ENCODE data around the gene MAP3K9.
"Not testable (repeated sequence)": the region's sequence is repeated elsewhere in the genome, so short reads cannot be mapped to it uniquely, and the experiment has no call there.

DNA sequence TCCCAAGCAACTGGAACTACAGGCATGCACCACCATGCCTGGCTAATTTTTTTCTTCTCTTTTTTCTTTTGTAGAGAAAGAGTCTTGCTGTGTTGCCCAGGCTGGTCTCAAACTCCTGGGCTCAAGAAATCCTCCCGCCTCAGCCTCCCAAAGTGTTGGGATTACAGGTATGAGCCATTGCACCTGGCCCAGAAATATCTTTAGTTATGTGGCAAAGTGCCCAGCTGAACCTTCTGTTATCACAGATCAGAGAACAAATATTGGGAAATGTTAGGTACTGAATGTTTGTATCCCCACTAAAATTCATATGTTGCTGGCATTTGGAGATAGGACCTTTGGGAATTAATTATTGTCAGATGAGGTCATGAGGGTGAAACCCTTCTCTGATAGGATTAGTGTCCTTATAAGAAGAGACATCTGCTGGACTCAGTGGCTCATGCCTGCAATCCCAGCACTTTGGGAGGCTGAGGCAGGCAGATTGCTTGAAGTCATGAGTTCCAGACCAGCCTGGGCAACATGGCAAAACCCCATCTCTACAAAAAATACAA, 105.6 kb downstream of the MAP3K9 start:
- TF ChIP-seq, protein P1, sequence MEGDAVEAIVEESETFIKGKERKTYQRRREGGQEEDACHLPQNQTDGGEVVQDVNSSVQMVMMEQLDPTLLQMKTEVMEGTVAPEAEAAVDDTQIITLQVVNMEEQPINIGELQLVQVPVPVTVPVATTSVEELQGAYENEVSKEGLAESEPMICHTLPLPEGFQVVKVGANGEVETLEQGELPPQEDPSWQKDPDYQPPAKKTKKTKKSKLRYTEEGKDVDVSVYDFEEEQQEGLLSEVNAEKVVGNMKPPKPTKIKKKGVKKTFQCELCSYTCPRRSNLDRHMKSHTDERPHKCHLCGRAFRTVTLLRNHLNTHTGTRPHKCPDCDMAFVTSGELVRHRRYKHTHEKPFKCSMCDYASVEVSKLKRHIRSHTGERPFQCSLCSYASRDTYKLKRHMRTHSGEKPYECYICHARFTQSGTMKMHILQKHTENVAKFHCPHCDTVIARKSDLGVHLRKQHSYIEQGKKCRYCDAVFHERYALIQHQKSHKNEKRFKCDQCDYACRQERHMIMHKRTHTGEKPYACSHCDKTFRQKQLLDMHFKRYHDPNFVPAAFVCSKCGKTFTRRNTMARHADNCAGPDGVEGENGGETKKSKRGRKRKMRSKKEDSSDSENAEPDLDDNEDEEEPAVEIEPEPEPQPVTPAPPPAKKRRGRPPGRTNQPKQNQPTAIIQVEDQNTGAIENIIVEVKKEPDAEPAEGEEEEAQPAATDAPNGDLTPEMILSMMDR (IDR thresholded peaks at IDR 0.05), result not testable (repeated sequence)
- not testable (repeated sequence) for TF ChIP-seq POLR2AphosphoS5, EP300, POLR2A (IDR thresholded peaks at IDR 0.05)

Measured in suprapubic skin (tissue), 4 donors.